IMR-90 (cell line): ENCODE results near the gene TPST1. TPM values are rescaled to one million over a fixed set of nuclear protein-coding genes. Genes with fewer than 3 reads are reported as not detected.

Experiments
- ATAC-seq: fragments of 200-7000 bp; cut with Tn5 transposase; 2 replicates; pipeline ENCODE4 v1.9.1; 2020; ENCODE audit warnings: low read depth, mild to moderate bottlenecking, moderate library complexity
- BruUV-seq: library from RNA; stranded (reverse); fragments of 400-500 nt; replicated peaks from 2 replicates; lab custom pipeline; 2021; lab: Mats Ljungman, UMichigan
- CTCF ChIA-PET: fragments of 300-600 bp; formaldehyde crosslinking; extraction: SDS; loops from one replicate; lab custom pipeline; 2021; ENCODE audit warnings: antibody characterized with exemption; lab: Yijun Ruan, JAX
- POLR2A ChIA-PET: fragments of 300-600 bp; sonication (Branson Sonifier 250); formaldehyde crosslinking; loops from one replicate; lab custom pipeline; 2022; ENCODE audit warnings: antibody characterized with exemption; ENCODE audit not compliant: unreplicated experiment; lab: Charles Lee
- DNase-seq: peaks from one replicate; pipeline ENCODE4 v3.0.0; 2013
- H2AFZ ChIP-seq: replicated peaks from 2 replicates; pipeline ENCODE3; 2013; ENCODE audit warnings: low read length, mild to moderate bottlenecking; ENCODE audit not compliant: poor library complexity
- H2AK5ac ChIP-seq: 2 replicates; pipeline ENCODE4 v1.6.1; 2013; ENCODE audit warnings: low read depth, low read length, inconsistent platforms
- H2AK9ac ChIP-seq: replicated peaks from 2 replicates; pipeline ENCODE3; 2013; ENCODE audit warnings: mild to moderate bottlenecking, low read depth, low read length, moderate library complexity; ENCODE audit not compliant: poor library complexity
- H2BK120ac ChIP-seq: 2 replicates; pipeline ENCODE4 v1.6.1; 2013; ENCODE audit warnings: low read depth, low read length, inconsistent platforms
- H2BK15ac ChIP-seq: 3 replicates; pipeline ENCODE4 v1.6.1; 2013; ENCODE audit warnings: low read depth, low read length, inconsistent platforms
- H2BK20ac ChIP-seq: 2 replicates; pipeline ENCODE4 v1.6.1; 2013; ENCODE audit warnings: low read depth, mild to moderate bottlenecking, inconsistent platforms, low read length, moderate library complexity
- H2BK5ac ChIP-seq: 2 replicates; pipeline ENCODE4 v1.6.1; 2013; ENCODE audit warnings: mild to moderate bottlenecking, low read depth, low read length, inconsistent platforms; ENCODE audit not compliant: poor library complexity, severe bottlenecking
- H3K14ac ChIP-seq: replicated peaks from 2 replicates; pipeline ENCODE4 v1.6.1; 2013; ENCODE audit warnings: low read depth, low read length, inconsistent platforms
- H3K18ac ChIP-seq: 2 replicates; pipeline ENCODE4 v1.6.1; 2013; ENCODE audit warnings: low read depth, low read length, control low read depth
- H3K23ac ChIP-seq: 2 replicates; pipeline ENCODE4 v1.6.1; 2013; ENCODE audit warnings: low read depth, low read length, inconsistent platforms
- H3K27ac ChIP-seq: 2 replicates; pipeline ENCODE4 v1.5.1; 2013; ENCODE audit warnings: mild to moderate bottlenecking, control low read depth, low read length; ENCODE audit not compliant: insufficient read depth
- H3K27me3 ChIP-seq: 2 replicates; pipeline ENCODE4 v1.6.1; 2013; ENCODE audit warnings: low read length; ENCODE audit not compliant: control insufficient read depth, insufficient read depth
- H3K36me3 ChIP-seq: 2 replicates; pipeline ENCODE4 v1.6.1; 2013; ENCODE audit warnings: low read length, mixed read lengths; ENCODE audit not compliant: control insufficient read depth, insufficient read depth
- H3K4ac ChIP-seq: 2 replicates; pipeline ENCODE4 v1.6.1; 2013; ENCODE audit warnings: low read depth, low read length, inconsistent platforms
- H3K4me1 ChIP-seq: 2 replicates; pipeline ENCODE4 v1.6.1; 2013; ENCODE audit warnings: low read length, mixed read lengths; ENCODE audit not compliant: control insufficient read depth, insufficient read depth
- H3K4me2 ChIP-seq: 2 replicates; pipeline ENCODE4 v1.6.1; 2013; ENCODE audit warnings: low read depth, mild to moderate bottlenecking, control low read depth, low read length, moderate library complexity
- H3K4me3 ChIP-seq: 2 replicates; pipeline ENCODE4 v1.5.1; 2013; ENCODE audit warnings: low read depth, mild to moderate bottlenecking, control low read depth, low read length, moderate library complexity; ENCODE audit not compliant: insufficient read depth
- H3K56ac ChIP-seq: 2 replicates; pipeline ENCODE4 v1.6.1; 2013; ENCODE audit warnings: low read length, inconsistent platforms; ENCODE audit not compliant: insufficient read depth; ENCODE audit errors: extremely low read depth
- H3K79me1 ChIP-seq, 2 experiments: 2 replicates each; pipeline ENCODE4 v1.6.1; 2013; ENCODE audit warnings: low read length in 2 of 2, inconsistent platforms in 1 of 2, low read depth in 1 of 2
- H3K9ac ChIP-seq: 2 replicates; pipeline ENCODE4 v1.6.1; 2013; ENCODE audit warnings: low read depth, low read length, control low read depth
- H3K9me1 ChIP-seq: 2 replicates; pipeline ENCODE4 v1.6.1; 2013; ENCODE audit warnings: low read length, inconsistent platforms; ENCODE audit not compliant: insufficient read depth
- H3K9me3 ChIP-seq: 2 replicates; pipeline ENCODE4 v1.6.1; 2013; ENCODE audit warnings: low read length; ENCODE audit not compliant: control insufficient read depth, insufficient read depth
- H4K20me1 ChIP-seq: 2 replicates; pipeline ENCODE4 v1.6.1; 2013; ENCODE audit warnings: low read length, inconsistent platforms; ENCODE audit not compliant: insufficient read depth
- H4K5ac ChIP-seq: 2 replicates; pipeline ENCODE4 v1.6.1; 2013; ENCODE audit warnings: mild to moderate bottlenecking, low read depth, low read length, control low read depth
- H4K8ac ChIP-seq, 2 experiments: 2 replicates each; pipeline ENCODE4 v1.6.1; 2013; ENCODE audit warnings: low read depth in 2 of 2, low read length in 2 of 2, control low read depth in 1 of 2, inconsistent platforms in 1 of 2
- H4K91ac ChIP-seq: 2 replicates; pipeline ENCODE4 v1.6.1; 2013; ENCODE audit warnings: low read depth, low read length, inconsistent platforms; ENCODE audit not compliant: insufficient read depth
- BHLHE40 ChIP-seq: fragments of 150-350 bp; IDR thresholded peaks from 2 replicates; pipeline ENCODE4 v1.6.1; 2016; ENCODE audit warnings: mild to moderate bottlenecking, low read depth, low read length
- CTCF ChIP-seq: conservative IDR thresholded peaks from 2 replicates; pipeline ENCODE4 v1.5.1; 2012; ENCODE audit warnings: mild to moderate bottlenecking, low read depth, low read length, improper control_type of control experiment
- ELK1 ChIP-seq: fragments of 150-350 bp; IDR thresholded peaks from 2 replicates; pipeline ENCODE4 v1.6.1; 2016; ENCODE audit warnings: low read depth, mild to moderate bottlenecking, low read length, moderate library complexity, borderline replicate concordance
- NFE2L2 ChIP-seq: fragments of 150-350 bp; IDR thresholded peaks from 2 replicates; pipeline ENCODE4 v1.6.1; 2016; ENCODE audit warnings: low read depth, mild to moderate bottlenecking, low read length
- USF2 ChIP-seq: fragments of 150-350 bp; IDR thresholded peaks from 2 replicates; pipeline ENCODE4 v1.6.1; 2017; ENCODE audit warnings: mild to moderate bottlenecking, antibody characterized with exemption, low read length, low read depth
- WGBS, 2 experiments: methylation state at CpG; one replicate each; pipeline versions ENCODE4 v1.1.5 to v1.1.7; 2013; ENCODE audit warnings: missing lambda C conversion rate in 2 of 2; ENCODE audit not compliant: insufficient read length in 1 of 2; ENCODE audit errors: extremely low coverage in 2 of 2; 5-methylcytosine and 5-hydroxymethylcytosine counted together
- dilution Hi-C: fragments of 300-500 bp; cut with HindIII; formaldehyde crosslinking; loops from one replicate; pipeline ENCODE4 v1.14.3; 2018; ENCODE audit warnings: low sequenced_read_pairs; ENCODE audit not compliant: unreplicated experiment
- in situ Hi-C: fragments of 300-500 bp; cut with MboI; formaldehyde crosslinking; loops from 3 replicates; pipeline ENCODE4 v1.14.3; 2019; ENCODE audit warnings: low sequenced_read_pairs, inconsistent platforms, mixed read lengths
- intact Hi-C: fragments of 100-400 bp; cut with micrococcal nuclease; formaldehyde crosslinking; loops from 2 replicates; pipeline ENCODE4 v1.10.0; 2022
- polyA plus RNA-seq, 3 experiments: library from polyadenylated mRNA; depleted of rRNA; stranded (reverse); fragments of >200 nt; gene quantifications; 2 replicates each; pipeline ENCODE4 v1.2.3, GENCODE V29; 2012; ENCODE audit warnings: low replicate concordance in 1 of 3
- total RNA-seq: library from RNA; depleted of rRNA; stranded (reverse); fragments of >200 nt; gene quantifications from 2 replicates; pipeline ENCODE4 v1.2.3, GENCODE V29; 2012

TPST1 gene
- total and polyA plus RNA-seq, 2 of the 4 experiments (the other 2 are of a cell fraction), result 37.7 to 58.6 TPM

DNA sequence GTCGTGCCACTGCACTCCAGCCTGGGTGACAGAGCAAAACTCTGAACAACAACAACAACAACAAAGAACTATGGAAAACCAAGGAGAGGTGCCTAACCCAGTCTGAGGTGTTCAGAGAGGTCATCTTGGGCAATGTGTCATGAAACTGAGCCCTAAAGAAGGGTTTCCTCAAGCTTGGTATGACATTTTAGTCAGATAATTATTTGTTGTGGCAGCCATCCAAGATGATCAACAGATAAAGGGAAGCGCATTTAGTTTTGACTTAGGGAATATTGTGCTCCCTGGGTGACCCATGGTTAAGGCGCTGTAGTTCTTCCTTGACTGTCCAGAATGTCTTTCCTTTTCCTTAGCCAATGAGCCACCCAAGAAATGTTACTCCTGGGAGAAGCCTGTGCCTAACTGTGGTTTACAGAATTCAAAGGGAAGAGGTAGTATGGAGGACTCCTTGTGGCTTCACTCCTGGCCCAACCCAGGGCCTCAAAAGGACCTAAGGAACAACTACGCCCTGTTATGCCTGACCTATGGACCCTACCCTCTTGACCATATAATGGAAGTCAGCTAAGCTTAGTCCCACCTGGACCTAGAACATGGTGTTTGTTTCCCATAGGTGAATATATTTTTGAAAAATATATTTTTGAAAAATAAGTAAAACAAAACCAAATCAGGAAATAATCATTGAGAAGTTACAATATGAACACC is 42.4 kb downstream of the TPST1 start:
- 0 out of 2 replicates have a peak, but pooled peaks cover 4% of the 10 kb centered on the region for H3K9me1 ChIP-seq
- no CpG with 5 or more reads among the region's 4 CpGs for WGBS, 2 experiments
- no peak overlapping the region for H4K5ac ChIP-seq
- intact Hi-C loops, result loop anchor here (5.0 kb wide), 1 partner anchor 35 kb away; no protein-coding TSS in a partner anchor
- DNase-seq, result no peak
- H3K23ac ChIP-seq, result no peak overlapping the region
- H2AFZ ChIP-seq, result no peak overlapping the region
- H4K91ac ChIP-seq, result no peak overlapping the region
- H4K8ac ChIP-seq, result no peak overlapping the region
- H2BK20ac ChIP-seq, result no peak overlapping the region
- no peak overlapping the region for H3K14ac ChIP-seq
- no peak overlapping the region for H2BK120ac ChIP-seq
- no peak for TF ChIP-seq BHLHE40
- TF ChIP-seq CTCF, result no peak
- no peak for TF ChIP-seq ELK1
- TF ChIP-seq NFE2L2, result no peak
- TF ChIP-seq USF2, result no peak
- H3K9me3 ChIP-seq, result no peaks in the 10 kb centered on the region
- H3K79me1 ChIP-seq, result peaks cover 19 to 54% of the 10 kb centered on the region in 2 experiments
- dilution Hi-C loops, result no loop called here
- ChIA-PET CTCF (interaction anchor here (1.5 kb wide), 1 partner anchor 11 kb away, joined by 3 read pairs; no protein-coding TSS in a partner anchor), POLR2A (no interaction called here)
- no peak overlapping the region for H3K18ac ChIP-seq
- H2AK5ac ChIP-seq, result no peak overlapping the region; the same call in 1 of the 2 replicates
- no peak overlapping the region for H3K4me3 ChIP-seq
- in situ Hi-C loops, result no loop called here
- H4K20me1 ChIP-seq, result peaks cover 10% of the 10 kb centered on the region; the same call in 1 of the 2 replicates
- no peak overlapping the region for H3K4ac ChIP-seq
- no peaks in the 10 kb centered on the region for H3K4me1 ChIP-seq
- no peak overlapping the region for H3K4me2 ChIP-seq
- H3K56ac ChIP-seq, result no peak overlapping the region
- no peak overlapping the region for H2BK15ac ChIP-seq
- no TSS peak for BruUV-seq
- peaks cover 11% of the 10 kb centered on the region for H3K36me3 ChIP-seq
- no peak overlapping the region for H3K27ac ChIP-seq
- no peak for ATAC-seq
- H2BK5ac ChIP-seq, result no peak overlapping the region
- no peak overlapping the region for H2AK9ac ChIP-seq
- no peak overlapping the region for H3K9ac ChIP-seq
- no peaks in the 10 kb centered on the region for H3K27me3 ChIP-seq
